ENCODE results near the gene ZC3H7B. TPM values are rescaled to one million over a fixed set of nuclear protein-coding genes. Genes with fewer than 3 reads are reported as not detected.

Gene ZC3H7B
- total RNA-seq, result 10 to 100 TPM; 70.9 to 74.2 TPM
- 40.4 TPM for polyA plus RNA-seq (2013, experiment 1 of 2)
- polyA plus RNA-seq (2013, experiment 2 of 2), result 39.2 TPM
- long read RNA-seq, experiment 1, full-length matches to known transcripts, result 1 of 25 reads
- long read RNA-seq, experiment 1, partial matches to known transcripts, result 5 of 25 reads
- long read RNA-seq, experiment 1, other reads (novel, unspliced or antisense), result 19 of 25 reads
- long read RNA-seq, experiment 2, full-length matches to known transcripts, result 3 of 9 reads
- long read RNA-seq, experiment 2, partial matches to known transcripts, result 1 of 9 reads
- long read RNA-seq, experiment 2, other reads (novel, unspliced or antisense), result 5 of 9 reads
- long read RNA-seq, experiment 3, full-length matches to known transcripts, result 3 of 17 reads
- long read RNA-seq, experiment 3, partial matches to known transcripts, result 9 of 17 reads
- long read RNA-seq, experiment 3, other reads (novel, unspliced or antisense), result 5 of 17 reads
- long read RNA-seq, experiment 4, full-length matches to known transcripts, result 1 of 9 reads
- long read RNA-seq, experiment 4, partial matches to known transcripts, result 8 of 9 reads
- long read RNA-seq, experiment 4, other reads (novel, unspliced or antisense), result 0 of 9 reads

GRCh38 chr22:41301085-41302020, at the start of gene ZC3H7B:
ZC3H7B (plus strand) TSS chr22:41301525; CDS start chr22:41320661, 19,136 bp downstream.
- H3K4me1 Mint-ChIP-seq, result peaks cover 15% of the 10 kb centered on the region
- TF ChIP-seq, protein P1, sequence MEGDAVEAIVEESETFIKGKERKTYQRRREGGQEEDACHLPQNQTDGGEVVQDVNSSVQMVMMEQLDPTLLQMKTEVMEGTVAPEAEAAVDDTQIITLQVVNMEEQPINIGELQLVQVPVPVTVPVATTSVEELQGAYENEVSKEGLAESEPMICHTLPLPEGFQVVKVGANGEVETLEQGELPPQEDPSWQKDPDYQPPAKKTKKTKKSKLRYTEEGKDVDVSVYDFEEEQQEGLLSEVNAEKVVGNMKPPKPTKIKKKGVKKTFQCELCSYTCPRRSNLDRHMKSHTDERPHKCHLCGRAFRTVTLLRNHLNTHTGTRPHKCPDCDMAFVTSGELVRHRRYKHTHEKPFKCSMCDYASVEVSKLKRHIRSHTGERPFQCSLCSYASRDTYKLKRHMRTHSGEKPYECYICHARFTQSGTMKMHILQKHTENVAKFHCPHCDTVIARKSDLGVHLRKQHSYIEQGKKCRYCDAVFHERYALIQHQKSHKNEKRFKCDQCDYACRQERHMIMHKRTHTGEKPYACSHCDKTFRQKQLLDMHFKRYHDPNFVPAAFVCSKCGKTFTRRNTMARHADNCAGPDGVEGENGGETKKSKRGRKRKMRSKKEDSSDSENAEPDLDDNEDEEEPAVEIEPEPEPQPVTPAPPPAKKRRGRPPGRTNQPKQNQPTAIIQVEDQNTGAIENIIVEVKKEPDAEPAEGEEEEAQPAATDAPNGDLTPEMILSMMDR (conservative IDR thresholded peaks at IDR 0.05), result peak; percentile 72
- no peaks in the 10 kb centered on the region for H3K4me1 ChIP-seq (ENCODE audit: control insufficient read depth, insufficient read depth, low read length)
- H3K27me3 ChIP-seq (ENCODE audit: control insufficient read depth, insufficient read depth, low read length, poor library complexity, severe bottlenecking), result no peaks in the 10 kb centered on the region
- H3K36me3 ChIP-seq (ENCODE audit: control insufficient read depth, insufficient read depth, low read length), result peaks cover 12% of the 10 kb centered on the region
- H3K4me3 Mint-ChIP-seq, result peak within 1 kb of the TSS; percentile 68
- peak within 1 kb of the TSS; percentile 10 for H3K27ac Mint-ChIP-seq
- peak; percentile 93 for DNase-seq
- no peaks in the 10 kb centered on the region for H3K9me3 Mint-ChIP-seq
- H3K9ac ChIP-seq (ENCODE audit: extremely low read depth, low read length, poor library complexity, severe bottlenecking), result peak within 1 kb of the TSS; percentile 84
- H3K9me3 ChIP-seq (ENCODE audit: control insufficient read depth, low read length), result no peaks in the 10 kb centered on the region
- peak within 1 kb of the TSS; percentile 85 for H3K4me3 ChIP-seq (ENCODE audit: low read length)
- WGBS, 2 experiments (ENCODE audit: insufficient coverage in 1 of 2, insufficient read length in 1 of 2), result 0 to 1% methylated on average over 26 to 71 of the region's 74 CpGs
- no peaks in the 10 kb centered on the region for H3K27me3 Mint-ChIP-seq (ENCODE audit: insufficient read depth)
- H3K36me3 Mint-ChIP-seq (ENCODE audit: low read depth), result peaks cover 11% of the 10 kb centered on the region
- peak within 1 kb of the TSS; percentile 63 for H3K27ac ChIP-seq (ENCODE audit: low read depth, low read length)

- Histone ChIP-seq H3K4me3 (ENCODE audit: low read length) (no peak overlapping the region), H3K9ac (ENCODE audit: extremely low read depth, low read length, poor library complexity, severe bottlenecking) (no peak overlapping the region), H3K27me3 (ENCODE audit: control insufficient read depth, insufficient read depth, low read length, poor library complexity, severe bottlenecking) (no peaks in the 10 kb centered on the region), H3K9me3 (ENCODE audit: control insufficient read depth, low read length) (no peaks in the 10 kb centered on the region), H3K36me3 (ENCODE audit: control insufficient read depth, insufficient read depth, low read length) (peaks cover 53% of the 10 kb centered on the region), H3K27ac (ENCODE audit: low read depth, low read length) (no peak overlapping the region), H3K4me1 (ENCODE audit: control insufficient read depth, insufficient read depth, low read length) (no peaks in the 10 kb centered on the region)
- H3K9me3 Mint-ChIP-seq, result no peaks in the 10 kb centered on the region
- peaks cover 75% of the 10 kb centered on the region for H3K36me3 Mint-ChIP-seq (ENCODE audit: low read depth)
- WGBS, 2 experiments (ENCODE audit: insufficient coverage in 1 of 2, insufficient read length in 1 of 2), result 95 to 98% methylated on average over 8 of the region's 8 CpGs
- DNase-seq, result no peak
- no peak overlapping the region for H3K4me3 Mint-ChIP-seq
- TF ChIP-seq, protein P1 (conservative IDR thresholded peaks at IDR 0.05), result no peak
- H3K27ac Mint-ChIP-seq, result no peak overlapping the region
- no peaks in the 10 kb centered on the region for H3K27me3 Mint-ChIP-seq (ENCODE audit: insufficient read depth)
- H3K4me1 Mint-ChIP-seq, result peaks cover 3% of the 10 kb centered on the region
Observed at GRCh38 chr22:41252365-41252764, 49.0 kb upstream of the ZC3H7B start.

DNA sequence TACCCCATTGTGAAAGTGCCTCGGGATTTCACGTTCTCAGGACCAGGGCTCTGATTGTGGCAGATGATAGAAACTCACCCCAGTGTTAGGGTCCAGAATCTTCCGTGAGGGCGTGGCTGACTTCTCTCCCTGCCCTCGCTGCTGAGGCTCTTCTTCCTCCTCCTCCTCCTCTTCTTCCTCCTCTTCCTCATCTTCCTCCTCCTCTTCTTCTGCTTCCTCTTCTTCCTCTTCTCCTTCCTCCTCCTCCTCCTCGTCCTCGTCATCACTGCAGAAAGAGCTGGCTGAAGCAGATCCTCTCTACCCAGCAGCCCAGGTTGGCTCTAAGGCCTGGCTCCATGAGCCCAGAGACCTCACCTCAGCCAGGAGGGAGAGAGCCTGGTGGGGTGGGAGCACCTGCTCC, 47.1 kb upstream of the ZC3H7B start:
- Mint-ChIP-seq H3K4me1 (peaks cover 3% of the 10 kb centered on the region), H3K9me3 (no peaks in the 10 kb centered on the region), H3K4me3 (no peak overlapping the region), H3K27ac (no peak overlapping the region), H3K36me3 (ENCODE audit: low read depth) (peaks cover 78% of the 10 kb centered on the region), H3K27me3 (ENCODE audit: insufficient read depth) (no peaks in the 10 kb centered on the region)
- WGBS, 2 experiments (ENCODE audit: insufficient coverage in 1 of 2, insufficient read length in 1 of 2), result 95 to 100% methylated on average over 5 to 7 of the region's 7 CpGs
- TF ChIP-seq, protein P1 (conservative IDR thresholded peaks at IDR 0.05), result no peak
- Histone ChIP-seq H3K9ac (ENCODE audit: extremely low read depth, low read length, poor library complexity, severe bottlenecking) (no peak overlapping the region), H3K27ac (ENCODE audit: low read depth, low read length) (no peak overlapping the region), H3K4me1 (ENCODE audit: control insufficient read depth, insufficient read depth, low read length) (no peaks in the 10 kb centered on the region), H3K9me3 (ENCODE audit: control insufficient read depth, low read length) (no peaks in the 10 kb centered on the region), H3K36me3 (ENCODE audit: control insufficient read depth, insufficient read depth, low read length) (peaks cover 60% of the 10 kb centered on the region), H3K4me3 (ENCODE audit: low read length) (no peak overlapping the region), H3K27me3 (ENCODE audit: control insufficient read depth, insufficient read depth, low read length, poor library complexity, severe bottlenecking) (no peaks in the 10 kb centered on the region)
- no peak for DNase-seq
